Tibial nerve (tissue), 4 donors: ENCODE results near the gene PRKAR1B. TPM values are rescaled to one million over a fixed set of nuclear protein-coding genes. Genes with fewer than 3 reads are reported as not detected.

ENCODE experiments used
- DNase-seq, 2 donors: peaks; one replicate each; pipeline ENCODE4 v3.0.0-alpha.2; 2019; ENCODE audit warnings: low spot score in 2 of 2
- H3K27ac ChIP-seq, 4 donors: fragments of 200-600 bp; sonication (generic) in 3 of 4; one replicate each; pipeline ENCODE4 v1.5.1; 2017 to 2019; ENCODE audit warnings: mild to moderate bottlenecking in 1 of 4
- H3K27me3 ChIP-seq, 2 donors: fragments of 200-600 bp; sonication (generic) in 1 of 2; one replicate each; pipeline versions ENCODE4 v1.5.1 to v1.6.0; 2017 to 2019
- H3K36me3 ChIP-seq, 3 donors: fragments of 200-600 bp; sonication (generic); one replicate each; pipeline ENCODE4 v1.5.1; 2018 to 2019
- H3K4me1 ChIP-seq, 4 donors: fragments of 200-600 bp; sonication (generic) in 3 of 4; one replicate each; pipeline ENCODE4 v1.5.1; 2017 to 2019
- H3K4me3 ChIP-seq, 4 donors: fragments of 200-600 bp; sonication (generic) in 3 of 4; one replicate each; pipeline ENCODE4 v1.5.1; 2017 to 2019; ENCODE audit warnings: mild to moderate bottlenecking in 1 of 4, moderate library complexity in 1 of 4
- H3K9me3 ChIP-seq, 4 donors: fragments of 200-600 bp; sonication (generic) in 3 of 4; one replicate each; pipeline ENCODE4 v1.5.1; 2017 to 2019
- CTCF ChIP-seq, 5 experiments: fragments of 200-600 bp in 3 of 5; fragments of 450-650 bp in 2 of 5; sonication (generic) in 3 of 5; IDR thresholded peaks; one replicate each; pipeline ENCODE4 v1.5.1; 2016 to 2019; ENCODE audit warnings: antibody characterized with exemption in 5 of 5, mild to moderate bottlenecking in 3 of 5, moderate library complexity in 2 of 5
- EP300 ChIP-seq, 2 donors: sonication (generic); formaldehyde crosslinking; IDR thresholded peaks; one replicate each; pipeline ENCODE4 v1.6.1; 2017; ENCODE audit warnings: antibody characterized with exemption in 2 of 2, mild to moderate bottlenecking in 1 of 2
- POLR2A ChIP-seq, 2 donors: fragments of 450-650 bp; IDR thresholded peaks; one replicate each; pipeline ENCODE4 v1.6.1; 2017; ENCODE audit warnings: antibody characterized with exemption in 2 of 2, mild to moderate bottlenecking in 2 of 2, moderate library complexity in 2 of 2
- WGBS, 2 donors: methylation state at CpG; one replicate each; pipeline ENCODE4 v1.1.5; 2018; 5-methylcytosine and 5-hydroxymethylcytosine counted together
- total RNA-seq, 4 donors: library from RNA; depleted of rRNA; stranded (reverse); fragments of >200 nt; gene quantifications; one replicate each; pipeline ENCODE4 v1.1.0, GENCODE V29; 2016

The PRKAR1B gene
- total RNA-seq, 4 donors from 2014 or later = 2.7 to 12.3 (median 4.8) TPM

GRCh38 chr7:635227-635626, 91.9 kb downstream of the PRKAR1B start:
- H3K36me3 ChIP-seq = no peaks in the 10 kb centered on the region
- no peak overlapping the region for H3K4me3 ChIP-seq
- no peak for TF ChIP-seq CTCF (IDR thresholded peaks at IDR 0.05)
- TF ChIP-seq POLR2A (IDR thresholded peaks at IDR 0.05) = no peak
- no peak for TF ChIP-seq EP300 (IDR thresholded peaks at IDR 0.05)
- no peaks in the 10 kb centered on the region for H3K9me3 ChIP-seq
- no peak overlapping the region for H3K27ac ChIP-seq
- no peaks in the 10 kb centered on the region for H3K4me1 ChIP-seq
- no peak for DNase-seq
- no peaks in the 10 kb centered on the region for H3K27me3 ChIP-seq
- WGBS, 2 donors = 80 to 85% methylated on average over 3 to 10 of the region's 12 CpGs

- no peaks in the 10 kb centered on the region for H3K9me3 ChIP-seq
- no peaks in the 10 kb centered on the region for H3K36me3 ChIP-seq
- TF ChIP-seq POLR2A (IDR thresholded peaks at IDR 0.05) (no peak), EP300 (IDR thresholded peaks at IDR 0.05) (no peak), CTCF (IDR thresholded peaks at IDR 0.05) (no peak)
- no peak for DNase-seq
- no peaks in the 10 kb centered on the region for H3K4me1 ChIP-seq
- H3K27ac ChIP-seq = no peak overlapping the region
- no peaks in the 10 kb centered on the region for H3K27me3 ChIP-seq
- 91 to 95% methylated on average over 12 of the region's 12 CpGs for WGBS, 2 donors
- H3K4me3 ChIP-seq = no peak overlapping the region
Observed at GRCh38 chr7:633381-634018, 93.6 kb downstream of the PRKAR1B start.

DNA sequence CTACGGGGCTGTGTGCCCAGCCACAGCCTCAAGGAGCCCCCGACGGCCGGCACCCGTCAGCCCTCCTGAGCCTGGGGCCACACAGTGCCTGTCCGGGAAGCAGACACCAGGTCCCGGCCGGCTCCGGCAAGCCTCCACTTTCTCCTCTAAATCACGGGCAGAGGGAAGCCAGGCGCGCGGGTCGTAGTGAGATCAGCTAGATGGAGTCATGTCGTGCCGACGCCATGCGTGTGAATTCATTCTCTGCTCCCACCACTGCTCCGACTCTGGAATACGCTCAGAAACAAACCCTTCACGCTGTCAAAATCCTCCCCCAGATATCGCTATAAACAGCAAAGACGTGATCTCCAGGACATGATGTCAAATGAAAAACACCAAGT, 94.3 kb downstream of the PRKAR1B start:
- 89 to 96% methylated on average over 23 of the region's 23 CpGs for WGBS, 2 donors
- no peak overlapping the region for H3K27ac ChIP-seq
- no peaks in the 10 kb centered on the region for H3K9me3 ChIP-seq
- H3K4me3 ChIP-seq = no peak overlapping the region
- TF ChIP-seq CTCF (IDR thresholded peaks at IDR 0.05) (no peak), EP300 (IDR thresholded peaks at IDR 0.05) (no peak), POLR2A (IDR thresholded peaks at IDR 0.05) (no peak)
- H3K4me1 ChIP-seq = no peaks in the 10 kb centered on the region
- no peak for DNase-seq
- no peaks in the 10 kb centered on the region for H3K27me3 ChIP-seq
- H3K36me3 ChIP-seq = no peaks in the 10 kb centered on the region

DNA sequence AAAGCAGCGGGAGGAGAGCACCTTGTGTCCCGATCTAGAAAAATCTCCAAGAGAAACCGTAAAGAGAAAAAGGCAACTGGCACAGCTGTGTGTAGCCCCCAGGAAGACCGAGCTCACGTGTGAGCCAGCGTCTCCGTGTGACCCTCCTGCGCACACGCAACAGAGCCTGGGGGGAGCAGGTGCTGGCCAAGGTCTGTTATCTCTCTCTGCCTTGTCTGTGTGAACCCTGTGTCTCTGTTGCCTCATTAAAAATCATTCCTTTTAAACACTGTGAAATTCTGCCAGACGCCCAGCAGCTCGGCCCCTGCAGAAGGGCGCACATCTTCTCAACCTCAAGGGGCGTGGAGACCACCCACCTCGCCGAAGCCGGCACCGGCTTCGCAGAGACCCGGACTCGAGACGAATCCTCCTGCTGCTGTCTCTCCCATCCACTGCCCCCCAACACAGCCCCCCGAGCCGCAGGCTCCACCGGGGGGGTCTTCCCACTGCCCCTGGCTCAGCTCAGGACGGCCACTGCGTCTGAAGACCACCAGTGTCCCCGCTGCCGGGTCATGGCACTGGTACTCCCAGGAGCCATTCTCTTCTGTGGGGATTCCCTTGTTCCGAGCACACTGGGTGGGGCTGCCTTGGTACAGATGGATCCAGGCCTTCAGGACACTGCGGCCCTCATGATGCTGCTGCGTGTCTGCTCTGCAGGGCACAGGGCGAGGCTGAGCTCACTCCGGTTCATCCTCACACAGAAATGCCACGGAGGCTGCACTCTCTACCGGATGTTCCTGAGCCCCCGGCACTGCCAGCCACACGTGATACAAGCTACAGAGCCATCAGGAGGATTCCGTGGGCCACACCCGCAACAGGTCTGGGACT, 94.9 kb downstream of the PRKAR1B start:
- Histone ChIP-seq H3K27ac (no peak overlapping the region), H3K36me3 (no peaks in the 10 kb centered on the region), H3K4me1 (no peaks in the 10 kb centered on the region), H3K27me3 (no peaks in the 10 kb centered on the region), H3K4me3 (no peak overlapping the region), H3K9me3 (no peaks in the 10 kb centered on the region)
- TF ChIP-seq CTCF (IDR thresholded peaks at IDR 0.05) (no peak), POLR2A (IDR thresholded peaks at IDR 0.05) (no peak), EP300 (IDR thresholded peaks at IDR 0.05) (no peak)
- no peak for DNase-seq
- 80 to 84% methylated on average over 35 to 39 of the region's 39 CpGs for WGBS, 2 donors

- Histone ChIP-seq H3K9me3 (peaks cover 0 to under 1% (median 0%) of the 10 kb centered on the region in 4 donors), H3K36me3 (no peaks in the 10 kb centered on the region), H3K4me1 (no peaks in the 10 kb centered on the region), H3K27ac (no peak overlapping the region), H3K4me3 (no peak overlapping the region), H3K27me3 (no peaks in the 10 kb centered on the region)
- no peak for TF ChIP-seq POLR2A (IDR thresholded peaks at IDR 0.05)
- TF ChIP-seq EP300 (IDR thresholded peaks at IDR 0.05) = no peak
- TF ChIP-seq CTCF (IDR thresholded peaks at IDR 0.05) = no peak
- DNase-seq = no peak
- WGBS, 2 donors = 89 to 96% methylated on average over 17 of the region's 17 CpGs
Observed at GRCh38 chr7:631291-631711, 95.8 kb downstream of the PRKAR1B start.
